Esophagus muscularis mucosa (tissue), 4 donors: ENCODE data around the gene ZNF445.

ENCODE experiments used
- EP300 ChIP-seq: sonication (generic); formaldehyde crosslinking; IDR thresholded peaks from one replicate; pipeline ENCODE4 v1.6.1; 2017; ENCODE audit warnings: antibody characterized with exemption
- POLR2A ChIP-seq: fragments of 450-650 bp; IDR thresholded peaks from one replicate; pipeline ENCODE4 v1.6.1; 2017; ENCODE audit warnings: antibody characterized with exemption, moderate library complexity, mild to moderate bottlenecking, low read depth
- TF ChIP-seq, protein P1 (sequence below), 3 experiments: fragments of 200-600 bp in 2 of 3; fragments of 450-650 bp in 1 of 3; sonication (generic) in 2 of 3; IDR thresholded peaks; one replicate each; pipeline ENCODE4 v1.5.1; 2017 to 2019; ENCODE audit warnings: antibody characterized with exemption in 3 of 3, mild to moderate bottlenecking in 2 of 3, moderate library complexity in 1 of 3

DNA sequence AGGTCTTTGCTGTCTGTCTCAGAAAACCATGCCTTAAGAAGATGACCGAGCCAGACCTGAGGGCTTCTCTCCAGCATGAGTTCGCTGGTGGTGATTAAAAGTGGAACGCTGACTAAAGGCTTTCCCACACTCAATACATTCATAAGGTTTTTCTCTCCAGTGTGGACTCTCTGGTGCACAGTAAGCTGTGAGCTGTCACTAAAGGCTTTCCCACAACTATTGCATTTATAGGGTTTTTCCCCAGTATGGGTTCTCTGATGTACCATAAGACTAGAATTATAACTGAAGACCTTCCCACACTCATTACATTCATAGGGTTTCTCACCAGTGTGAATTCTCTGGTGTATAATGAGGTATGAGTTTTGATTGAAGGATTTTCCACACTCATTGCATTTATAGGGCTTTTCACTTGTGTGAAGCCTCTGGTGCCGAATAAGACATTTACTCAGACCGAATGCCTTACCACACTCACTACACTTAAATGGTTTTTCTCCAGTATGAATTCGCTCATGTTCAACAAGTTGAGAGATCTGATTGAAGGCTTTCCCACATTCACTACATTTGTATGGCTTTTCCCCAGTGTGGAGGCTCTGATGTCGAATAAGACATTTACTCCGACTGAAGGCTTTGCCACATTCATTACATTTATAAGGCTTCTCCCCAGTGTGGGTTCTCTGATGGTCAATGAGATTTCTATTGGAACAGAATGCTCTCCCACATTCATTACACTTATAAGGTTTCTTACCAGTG lies 21.9 kb upstream of the ZNF445 start:
- TF ChIP-seq, protein P1, sequence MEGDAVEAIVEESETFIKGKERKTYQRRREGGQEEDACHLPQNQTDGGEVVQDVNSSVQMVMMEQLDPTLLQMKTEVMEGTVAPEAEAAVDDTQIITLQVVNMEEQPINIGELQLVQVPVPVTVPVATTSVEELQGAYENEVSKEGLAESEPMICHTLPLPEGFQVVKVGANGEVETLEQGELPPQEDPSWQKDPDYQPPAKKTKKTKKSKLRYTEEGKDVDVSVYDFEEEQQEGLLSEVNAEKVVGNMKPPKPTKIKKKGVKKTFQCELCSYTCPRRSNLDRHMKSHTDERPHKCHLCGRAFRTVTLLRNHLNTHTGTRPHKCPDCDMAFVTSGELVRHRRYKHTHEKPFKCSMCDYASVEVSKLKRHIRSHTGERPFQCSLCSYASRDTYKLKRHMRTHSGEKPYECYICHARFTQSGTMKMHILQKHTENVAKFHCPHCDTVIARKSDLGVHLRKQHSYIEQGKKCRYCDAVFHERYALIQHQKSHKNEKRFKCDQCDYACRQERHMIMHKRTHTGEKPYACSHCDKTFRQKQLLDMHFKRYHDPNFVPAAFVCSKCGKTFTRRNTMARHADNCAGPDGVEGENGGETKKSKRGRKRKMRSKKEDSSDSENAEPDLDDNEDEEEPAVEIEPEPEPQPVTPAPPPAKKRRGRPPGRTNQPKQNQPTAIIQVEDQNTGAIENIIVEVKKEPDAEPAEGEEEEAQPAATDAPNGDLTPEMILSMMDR (IDR thresholded peaks at IDR 0.05) = no peak
- TF ChIP-seq EP300 (no peak), POLR2A (no peak)
